AG04450 (cell line): ENCODE data around the gene RNFT2. TPM values are rescaled to one million over a fixed set of nuclear protein-coding genes. Genes with fewer than 3 reads are reported as not detected.

Source experiments
- CTCF ChIA-PET: fragments of 300-600, 350-600 bp; formaldehyde crosslinking; extraction: SDS; loops from one replicate; lab custom pipeline; 2022; ENCODE audit warnings: antibody characterized with exemption, inconsistent platforms; lab: Charles Lee
- POLR2A ChIA-PET: fragments of 350-600 bp; formaldehyde crosslinking; extraction: SDS; loops from one replicate; lab custom pipeline; 2021; ENCODE audit warnings: antibody characterized with exemption, inconsistent platforms; lab: Yijun Ruan, JAX
- DNase-seq: peaks from one replicate; pipeline ENCODE4 v3.0.0-alpha.2; 2011; ENCODE audit warnings: low read depth, low spot score
- H3K27ac ChIP-seq: one replicate; pipeline ENCODE4 v1.5.1; 2012; ENCODE audit warnings: low read depth, low read length, control low read depth
- H3K27me3 ChIP-seq: one replicate; pipeline ENCODE4 v1.6.0; 2012; ENCODE audit warnings: low read length; ENCODE audit not compliant: control insufficient read depth, insufficient read depth
- H3K4me3 ChIP-seq: 2 replicates; pipeline ENCODE4 v1.5.1; 2011; ENCODE audit warnings: mild to moderate bottlenecking, low read depth, low read length, control low read depth
- H3K9me3 ChIP-seq: 2 replicates; pipeline ENCODE4 v1.5.1; 2012; ENCODE audit warnings: low read length; ENCODE audit not compliant: control insufficient read depth, insufficient read depth
- polyA plus RNA-seq: library from polyadenylated mRNA; depleted of rRNA; stranded (reverse); fragments of >200 nt; gene quantifications from 2 replicates; pipeline ENCODE4 v1.2.3, GENCODE V29; 2011
- TF ChIP-seq, protein P1 (sequence below): IDR thresholded peaks from 2 replicates; pipeline ENCODE4 v1.5.1; 2011; ENCODE audit warnings: low read depth, low read length, control low read depth, inconsistent platforms

The RNFT2 gene
- polyA plus RNA-seq, 1 experiment, result 2.3 TPM

GRCh38 chr12:116892349-116893140 is 154.4 kb downstream of the RNFT2 start:
- DNase-seq, result no peak
- no peaks in the 10 kb centered on the region for H3K9me3 ChIP-seq
- H3K27me3 ChIP-seq, result peaks cover 7% of the 10 kb centered on the region
- TF ChIP-seq, protein P1, sequence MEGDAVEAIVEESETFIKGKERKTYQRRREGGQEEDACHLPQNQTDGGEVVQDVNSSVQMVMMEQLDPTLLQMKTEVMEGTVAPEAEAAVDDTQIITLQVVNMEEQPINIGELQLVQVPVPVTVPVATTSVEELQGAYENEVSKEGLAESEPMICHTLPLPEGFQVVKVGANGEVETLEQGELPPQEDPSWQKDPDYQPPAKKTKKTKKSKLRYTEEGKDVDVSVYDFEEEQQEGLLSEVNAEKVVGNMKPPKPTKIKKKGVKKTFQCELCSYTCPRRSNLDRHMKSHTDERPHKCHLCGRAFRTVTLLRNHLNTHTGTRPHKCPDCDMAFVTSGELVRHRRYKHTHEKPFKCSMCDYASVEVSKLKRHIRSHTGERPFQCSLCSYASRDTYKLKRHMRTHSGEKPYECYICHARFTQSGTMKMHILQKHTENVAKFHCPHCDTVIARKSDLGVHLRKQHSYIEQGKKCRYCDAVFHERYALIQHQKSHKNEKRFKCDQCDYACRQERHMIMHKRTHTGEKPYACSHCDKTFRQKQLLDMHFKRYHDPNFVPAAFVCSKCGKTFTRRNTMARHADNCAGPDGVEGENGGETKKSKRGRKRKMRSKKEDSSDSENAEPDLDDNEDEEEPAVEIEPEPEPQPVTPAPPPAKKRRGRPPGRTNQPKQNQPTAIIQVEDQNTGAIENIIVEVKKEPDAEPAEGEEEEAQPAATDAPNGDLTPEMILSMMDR, result no peak
- H3K4me3 ChIP-seq, result no peak overlapping the region
- H3K27ac ChIP-seq, result no peak overlapping the region
- CTCF ChIA-PET, result interaction anchor here (0.6 kb wide), 1 partner anchor 213 kb away, joined by 5 read pairs; no protein-coding TSS in a partner anchor
- POLR2A ChIA-PET, result no interaction called here

- Histone ChIP-seq H3K27ac (no peak overlapping the region), H3K4me3 (no peak overlapping the region), H3K27me3 (peaks cover 7% of the 10 kb centered on the region), H3K9me3 (no peaks in the 10 kb centered on the region)
- TF ChIP-seq, protein P1, result no peak
- ChIA-PET CTCF (interaction anchor here (1.6 kb wide), 1 partner anchor 13 kb away, joined by 4 read pairs; no protein-coding TSS in a partner anchor), POLR2A (no interaction called here)
- no peak for DNase-seq
Observed at GRCh38 chr12:116894913-116895312, 156.8 kb downstream of the RNFT2 start.

GRCh38 chr12:116896411-116896924 is 158.4 kb downstream of the RNFT2 start:
- no peak for DNase-seq
- TF ChIP-seq, protein P1, result no peak
- H3K4me3 ChIP-seq, result no peak overlapping the region
- ChIA-PET POLR2A (no interaction called here), CTCF (no interaction called here)
- no peak overlapping the region for H3K27ac ChIP-seq
- peaks cover 4% of the 10 kb centered on the region for H3K27me3 ChIP-seq
- no peaks in the 10 kb centered on the region for H3K9me3 ChIP-seq

DNA sequence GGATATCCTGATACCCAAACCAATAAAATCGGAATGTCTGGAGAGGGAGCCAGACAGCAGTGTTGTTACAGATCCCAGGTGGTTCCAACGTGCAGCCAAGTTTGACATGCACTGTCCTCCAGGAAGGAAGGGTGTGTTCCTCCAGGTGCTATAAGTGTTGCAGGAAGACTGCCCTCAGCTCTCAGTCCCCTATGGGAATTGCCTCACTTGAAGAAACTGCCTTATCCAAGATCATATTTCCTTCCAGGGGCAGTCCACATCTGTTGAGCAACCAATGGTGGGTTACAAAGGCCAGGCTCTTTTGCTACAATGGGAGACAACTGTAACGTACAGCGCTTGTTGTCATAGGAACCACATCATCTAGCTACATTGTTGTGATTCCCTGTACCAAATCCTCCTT is 159.4 kb downstream of the RNFT2 start:
- TF ChIP-seq, protein P1, result no peak
- DNase-seq, result no peak
- POLR2A ChIA-PET, result no interaction called here
- CTCF ChIA-PET, result no interaction called here
- Histone ChIP-seq H3K27me3 (peaks cover 4% of the 10 kb centered on the region), H3K27ac (no peak overlapping the region), H3K4me3 (no peak overlapping the region), H3K9me3 (no peaks in the 10 kb centered on the region)

DNA sequence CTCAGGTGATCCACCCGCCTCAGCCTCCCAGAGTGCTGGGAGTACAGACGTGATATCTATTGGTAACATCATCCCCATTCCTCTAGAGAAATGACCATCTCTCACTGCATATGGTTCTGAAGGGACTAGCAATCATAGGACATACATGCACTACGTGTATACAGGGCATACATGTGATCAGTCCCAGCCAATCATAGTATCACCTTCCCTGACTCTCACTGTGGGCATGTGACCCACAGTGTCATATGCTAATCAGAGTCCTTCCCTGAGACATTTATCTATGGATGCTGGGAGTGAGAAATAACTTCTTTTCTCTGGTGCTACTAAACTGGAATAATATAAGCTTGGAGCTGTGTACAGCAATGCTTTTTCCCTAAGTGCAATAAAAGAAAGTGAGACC is 160.6 kb downstream of the RNFT2 start:
- ChIA-PET POLR2A (no interaction called here), CTCF (no interaction called here)
- H3K27ac ChIP-seq, result no peak overlapping the region
- H3K9me3 ChIP-seq, result no peaks in the 10 kb centered on the region
- TF ChIP-seq, protein P1, result no peak
- DNase-seq, result no peak
- H3K27me3 ChIP-seq, result peaks cover 4% of the 10 kb centered on the region
- no peak overlapping the region for H3K4me3 ChIP-seq
